SK-N-SH (cell line): ENCODE measurements around the gene ZFP64. TPM values are rescaled to one million over a fixed set of nuclear protein-coding genes. Genes with fewer than 3 reads are reported as not detected.
A peak's percentile ranks its signal among the peaks of the same experiment; 100 is the strongest.

Experiments
- CTCF ChIA-PET: fragments of 300-600, 350-600 bp; formaldehyde crosslinking; extraction: SDS; loops from one replicate; lab custom pipeline; 2021; lab: Yijun Ruan, JAX
- POLR2A ChIA-PET: fragments of 350-600 bp; sonication (Branson Sonifier 250); formaldehyde crosslinking; extraction: SDS; loops from one replicate; lab custom pipeline; 2020; ENCODE audit warnings: antibody characterized with exemption, inconsistent platforms; lab: Yijun Ruan, JAX
- DNase-seq: peaks from one replicate; pipeline ENCODE4 v3.0.0; 2012
- H2AFZ ChIP-seq: fragments of 200-600 bp; sonication (generic); 2 replicates; pipeline ENCODE4 v1.8.1; 2016; ENCODE audit warnings: antibody characterized with exemption, mild to moderate bottlenecking, low read depth
- H3F3A ChIP-seq: fragments of 200-600 bp; sonication (generic); replicated peaks from 2 replicates; pipeline ENCODE3; 2016; ENCODE audit warnings: antibody characterized with exemption, mild to moderate bottlenecking; ENCODE audit not compliant: insufficient read depth
- H3K27ac ChIP-seq, 2 experiments: fragments of 200-500 bp in 1 of 2; fragments of 200-600 bp in 1 of 2; sonication (Bioruptor generic) in 1 of 2; sonication (generic), shearing (Covaris generic) in 1 of 2; 2 replicates each; pipeline versions ENCODE4 v1.5.1 to v1.6.1; 2014 to 2016; ENCODE audit warnings: low read depth in 2 of 2, inconsistent platforms in 1 of 2, low read length in 1 of 2, mild to moderate bottlenecking in 1 of 2, mixed read lengths in 1 of 2
- H3K27me3 ChIP-seq: fragments of 200-600 bp; sonication (generic), shearing (Covaris generic); 2 replicates; pipeline ENCODE4 v1.6.1; 2016; ENCODE audit warnings: mixed run types; ENCODE audit not compliant: insufficient read depth
- H3K36me3 ChIP-seq, 2 experiments: fragments of 200-500 bp in 1 of 2; fragments of 200-600 bp in 1 of 2; sonication (Bioruptor generic) in 1 of 2; sonication (generic) in 1 of 2; replicated peaks in 1 of 2; 2 replicates each; pipeline versions ENCODE3 to v1.5.1; 2014 to 2016; ENCODE audit warnings: low read length in 1 of 2, mild to moderate bottlenecking in 1 of 2; ENCODE audit not compliant: insufficient read depth in 2 of 2, control insufficient read depth in 1 of 2
- H3K4me1 ChIP-seq, 2 experiments: fragments of 200-500 bp in 1 of 2; fragments of 200-600 bp in 1 of 2; sonication (Bioruptor generic) in 1 of 2; sonication (generic), shearing (Covaris generic) in 1 of 2; 2 replicates each; pipeline versions ENCODE4 v1.5.1 to v1.6.1; 2014 to 2016; ENCODE audit warnings: low read depth in 1 of 2, low read length in 1 of 2, mixed run types in 1 of 2; ENCODE audit not compliant: insufficient read depth in 2 of 2, control insufficient read depth in 1 of 2
- H3K4me2 ChIP-seq: fragments of 200-600 bp; sonication (generic), shearing (Covaris generic); 2 replicates; pipeline ENCODE4 v1.6.1; 2017; ENCODE audit warnings: mixed run types
- H3K4me3 ChIP-seq, 2 experiments: fragments of 200-500 bp in 1 of 2; fragments of 200-600 bp in 1 of 2; sonication (Bioruptor generic) in 1 of 2; sonication (generic), shearing (Covaris generic) in 1 of 2; 2 replicates each; pipeline versions ENCODE4 v1.5.1 to v1.8.1; 2014 to 2016; ENCODE audit warnings: low read depth in 2 of 2, inconsistent platforms in 1 of 2, low read length in 1 of 2, mild to moderate bottlenecking in 1 of 2, mixed read lengths in 1 of 2, moderate library complexity in 1 of 2
- H3K79me2 ChIP-seq: fragments of 200-600 bp; sonication (generic); 2 replicates; pipeline ENCODE4 v1.8.1; 2017; ENCODE audit warnings: mild to moderate bottlenecking; ENCODE audit not compliant: insufficient read depth
- H3K9ac ChIP-seq: fragments of 200-600 bp; sonication (generic); 2 replicates; pipeline ENCODE4 v1.6.1; 2017; ENCODE audit warnings: mixed run types
- H3K9me2 ChIP-seq: fragments of 200-600 bp; sonication (generic); 2 replicates; pipeline ENCODE4 v1.6.1; 2017; ENCODE audit warnings: mixed run types
- H3K9me3 ChIP-seq: fragments of 200-600 bp; sonication (generic); 2 replicates; pipeline ENCODE4 v1.6.1; 2017; ENCODE audit warnings: mixed run types, mild to moderate bottlenecking, moderate library complexity
- H4K20me1 ChIP-seq: fragments of 200-600 bp; sonication (generic); 2 replicates; pipeline ENCODE4 v1.6.1; 2017; ENCODE audit warnings: mild to moderate bottlenecking, mixed run types; ENCODE audit not compliant: insufficient read depth
- CHD2 ChIP-seq: fragments of 150-350 bp; IDR thresholded peaks from 2 replicates; pipeline ENCODE4 v1.6.1; 2018; ENCODE audit warnings: low read length; ENCODE audit not compliant: partially characterized antibody
- ELF1 ChIP-seq: IDR thresholded peaks from 2 replicates; pipeline ENCODE4 v1.4.0; 2012
- FOXJ3 ChIP-seq: sonication (generic); formaldehyde crosslinking; IDR thresholded peaks from 2 replicates; pipeline ENCODE4 v1.5.1; 2020; ENCODE audit warnings: mild to moderate bottlenecking, missing genetic modification reagents
- GATA2 ChIP-seq: sonication (generic); formaldehyde crosslinking; IDR thresholded peaks from 2 replicates; pipeline ENCODE4 v1.5.0; 2020; ENCODE audit warnings: mild to moderate bottlenecking, missing genetic modification reagents
- IRF3 ChIP-seq: fragments of 150-350 bp; IDR thresholded peaks from 2 replicates; pipeline ENCODE4 v1.6.1; 2016; ENCODE audit warnings: mild to moderate bottlenecking, low read depth, low read length
- MAX ChIP-seq: IDR thresholded peaks from 2 replicates; pipeline ENCODE4 v1.4.0; 2012; ENCODE audit warnings: low read depth
- MEF2A ChIP-seq: IDR thresholded peaks from 2 replicates; pipeline ENCODE4 v1.4.0; 2012; ENCODE audit warnings: low read depth, borderline replicate concordance
- NFIC ChIP-seq: IDR thresholded peaks from 2 replicates; pipeline ENCODE4 v1.4.0; 2012; ENCODE audit warnings: borderline replicate concordance
- NRF1 ChIP-seq: IDR thresholded peaks from 2 replicates; pipeline ENCODE4 v1.6.1; 2012; ENCODE audit warnings: low read depth, mild to moderate bottlenecking, low read length
- POLR2AphosphoS5 ChIP-seq: IDR thresholded peaks from 2 replicates; pipeline ENCODE4 v1.6.1; 2012; ENCODE audit warnings: low read depth, low read length
- RAD21 ChIP-seq: IDR thresholded peaks from 2 replicates; pipeline ENCODE4 v1.6.1; 2012; ENCODE audit warnings: mild to moderate bottlenecking, low read length
- RFX5 ChIP-seq: IDR thresholded peaks from 2 replicates; pipeline ENCODE4 v1.6.1; 2012; ENCODE audit warnings: mild to moderate bottlenecking, improper control_type of control experiment, low read length
- RXRA ChIP-seq: IDR thresholded peaks from 2 replicates; pipeline ENCODE4 v1.4.0; 2012; ENCODE audit warnings: low read depth, mild to moderate bottlenecking, borderline replicate concordance
- SMC3 ChIP-seq: IDR thresholded peaks from 2 replicates; pipeline ENCODE4 v1.6.1; 2012; ENCODE audit warnings: low read depth, low read length, improper control_type of control experiment
- TCF12 ChIP-seq: IDR thresholded peaks from 2 replicates; pipeline ENCODE4 v1.4.0; 2012
- TEAD4 ChIP-seq: IDR thresholded peaks from 2 replicates; pipeline ENCODE4 v1.4.0; 2012; ENCODE audit warnings: mild to moderate bottlenecking, borderline replicate concordance; ENCODE audit not compliant: insufficient read depth
- USF1 ChIP-seq: IDR thresholded peaks from 2 replicates; pipeline ENCODE4 v1.4.0; 2012; ENCODE audit warnings: low read depth, borderline replicate concordance
- USF2 ChIP-seq: fragments of 150-350 bp; IDR thresholded peaks from 2 replicates; pipeline ENCODE4 v1.6.1; 2017; ENCODE audit warnings: antibody characterized with exemption, low read length, low read depth, borderline replicate concordance
- YY1 ChIP-seq: IDR thresholded peaks from 2 replicates; pipeline ENCODE4 v1.4.0; 2012; ENCODE audit warnings: low read depth, mild to moderate bottlenecking
- WGBS: methylation state at CpG from one replicate; pipeline ENCODE4 v1.1.6; 2017; ENCODE audit warnings: low lambda C conversion rate; 5-methylcytosine and 5-hydroxymethylcytosine counted together
- polyA plus RNA-seq, 3 experiments: library from polyadenylated mRNA; depleted of rRNA; stranded (reverse); fragments of >200 nt; gene quantifications; 2 replicates each; pipeline ENCODE4 v1.2.3, GENCODE V29; 2012
- TF ChIP-seq, protein P1 (sequence below): IDR thresholded peaks from 2 replicates; pipeline ENCODE4; 2012
- TF ChIP-seq, protein P2 (sequence below): IDR thresholded peaks from 2 replicates; pipeline ENCODE4 v1.6.1; 2012; ENCODE audit warnings: mild to moderate bottlenecking, low read depth, low read length, moderate library complexity
- TF ChIP-seq, protein P3 (sequence below): IDR thresholded peaks from 2 replicates; pipeline ENCODE4 v1.4.0; 2012; ENCODE audit warnings: low read depth, borderline replicate concordance

The ZFP64 gene
- polyA plus RNA-seq, 1 of the 3 experiments (the other 2 are of a cell fraction): 12.8 TPM

GRCh38 chr20:52191916-52192718 is 538 bp upstream of the ZFP64 start:
- no peaks in the 10 kb centered on the region for H3K36me3 ChIP-seq
- DNase-seq: peak; percentile 77
- peak overlapping the region; percentile 83 to 95 for H3K4me3 ChIP-seq
- H4K20me1 ChIP-seq: no peaks in the 10 kb centered on the region
- H3K4me2 ChIP-seq: peak overlapping the region; percentile 88
- H3K9me2 ChIP-seq: no peaks in the 10 kb centered on the region
- H3K27me3 ChIP-seq: no peaks in the 10 kb centered on the region
- H3F3A ChIP-seq: no peaks in the 10 kb centered on the region
- H3K9me3 ChIP-seq: no peaks in the 10 kb centered on the region
- ChIA-PET CTCF (interaction anchor here (0.7 to 2.9 kb wide), 17 partner anchors 10 to 1954 kb away, joined by 3 to 13 read pairs (median 3); no protein-coding TSS in a partner anchor), POLR2A (interaction anchor here (0.7 to 2.1 kb wide), 5 partner anchors 11 to 1304 kb away, joined by 3 to 8 read pairs (median 3); no protein-coding TSS in a partner anchor)
- 8% methylated on average over 5 of the region's 61 CpGs for WGBS
- H3K4me1 ChIP-seq: peaks cover 5% of the 10 kb centered on the region in 2 experiments; a peak in 3 of 4 replicates
- H3K27ac ChIP-seq: peak overlapping the region; percentile 78 to 96; a peak in 3 of 4 replicates
- H3K79me2 ChIP-seq: peaks cover 40% of the 10 kb centered on the region
- H3K9ac ChIP-seq: peak overlapping the region; percentile 87
- H2AFZ ChIP-seq: peak overlapping the region; percentile 94
- TF ChIP-seq MAX (no peak), TEAD4 (no peak), ELF1 (no peak), IRF3 (no peak), YY1 (no peak), USF1 (no peak), MEF2A (no peak), POLR2AphosphoS5 (no peak), RAD21 (no peak), FOXJ3 (no peak), CHD2 (peak; percentile 10), RFX5 (no peak), NFIC (no peak), USF2 (no peak), GATA2 (CRISPR knock-in tag) (no peak), RXRA (no peak), NRF1 (no peak), SMC3 (no peak), TCF12 (no peak)
- TF ChIP-seq, protein P1, sequence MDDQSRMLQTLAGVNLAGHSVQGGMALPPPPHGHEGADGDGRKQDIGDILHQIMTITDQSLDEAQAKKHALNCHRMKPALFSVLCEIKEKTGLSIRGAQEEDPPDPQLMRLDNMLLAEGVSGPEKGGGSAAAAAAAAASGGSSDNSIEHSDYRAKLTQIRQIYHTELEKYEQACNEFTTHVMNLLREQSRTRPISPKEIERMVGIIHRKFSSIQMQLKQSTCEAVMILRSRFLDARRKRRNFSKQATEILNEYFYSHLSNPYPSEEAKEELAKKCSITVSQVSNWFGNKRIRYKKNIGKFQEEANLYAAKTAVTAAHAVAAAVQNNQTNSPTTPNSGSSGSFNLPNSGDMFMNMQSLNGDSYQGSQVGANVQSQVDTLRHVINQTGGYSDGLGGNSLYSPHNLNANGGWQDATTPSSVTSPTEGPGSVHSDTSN: no peak
- TF ChIP-seq, protein P2, sequence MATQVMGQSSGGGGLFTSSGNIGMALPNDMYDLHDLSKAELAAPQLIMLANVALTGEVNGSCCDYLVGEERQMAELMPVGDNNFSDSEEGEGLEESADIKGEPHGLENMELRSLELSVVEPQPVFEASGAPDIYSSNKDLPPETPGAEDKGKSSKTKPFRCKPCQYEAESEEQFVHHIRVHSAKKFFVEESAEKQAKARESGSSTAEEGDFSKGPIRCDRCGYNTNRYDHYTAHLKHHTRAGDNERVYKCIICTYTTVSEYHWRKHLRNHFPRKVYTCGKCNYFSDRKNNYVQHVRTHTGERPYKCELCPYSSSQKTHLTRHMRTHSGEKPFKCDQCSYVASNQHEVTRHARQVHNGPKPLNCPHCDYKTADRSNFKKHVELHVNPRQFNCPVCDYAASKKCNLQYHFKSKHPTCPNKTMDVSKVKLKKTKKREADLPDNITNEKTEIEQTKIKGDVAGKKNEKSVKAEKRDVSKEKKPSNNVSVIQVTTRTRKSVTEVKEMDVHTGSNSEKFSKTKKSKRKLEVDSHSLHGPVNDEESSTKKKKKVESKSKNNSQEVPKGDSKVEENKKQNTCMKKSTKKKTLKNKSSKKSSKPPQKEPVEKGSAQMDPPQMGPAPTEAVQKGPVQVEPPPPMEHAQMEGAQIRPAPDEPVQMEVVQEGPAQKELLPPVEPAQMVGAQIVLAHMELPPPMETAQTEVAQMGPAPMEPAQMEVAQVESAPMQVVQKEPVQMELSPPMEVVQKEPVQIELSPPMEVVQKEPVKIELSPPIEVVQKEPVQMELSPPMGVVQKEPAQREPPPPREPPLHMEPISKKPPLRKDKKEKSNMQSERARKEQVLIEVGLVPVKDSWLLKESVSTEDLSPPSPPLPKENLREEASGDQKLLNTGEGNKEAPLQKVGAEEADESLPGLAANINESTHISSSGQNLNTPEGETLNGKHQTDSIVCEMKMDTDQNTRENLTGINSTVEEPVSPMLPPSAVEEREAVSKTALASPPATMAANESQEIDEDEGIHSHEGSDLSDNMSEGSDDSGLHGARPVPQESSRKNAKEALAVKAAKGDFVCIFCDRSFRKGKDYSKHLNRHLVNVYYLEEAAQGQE: no peak
- TF ChIP-seq, protein P3, sequence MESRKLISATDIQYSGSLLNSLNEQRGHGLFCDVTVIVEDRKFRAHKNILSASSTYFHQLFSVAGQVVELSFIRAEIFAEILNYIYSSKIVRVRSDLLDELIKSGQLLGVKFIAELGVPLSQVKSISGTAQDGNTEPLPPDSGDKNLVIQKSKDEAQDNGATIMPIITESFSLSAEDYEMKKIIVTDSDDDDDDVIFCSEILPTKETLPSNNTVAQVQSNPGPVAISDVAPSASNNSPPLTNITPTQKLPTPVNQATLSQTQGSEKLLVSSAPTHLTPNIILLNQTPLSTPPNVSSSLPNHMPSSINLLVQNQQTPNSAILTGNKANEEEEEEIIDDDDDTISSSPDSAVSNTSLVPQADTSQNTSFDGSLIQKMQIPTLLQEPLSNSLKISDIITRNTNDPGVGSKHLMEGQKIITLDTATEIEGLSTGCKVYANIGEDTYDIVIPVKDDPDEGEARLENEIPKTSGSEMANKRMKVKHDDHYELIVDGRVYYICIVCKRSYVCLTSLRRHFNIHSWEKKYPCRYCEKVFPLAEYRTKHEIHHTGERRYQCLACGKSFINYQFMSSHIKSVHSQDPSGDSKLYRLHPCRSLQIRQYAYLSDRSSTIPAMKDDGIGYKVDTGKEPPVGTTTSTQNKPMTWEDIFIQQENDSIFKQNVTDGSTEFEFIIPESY: no peak
